Kidney epithelial cell (primary cell): ENCODE data around the gene KCNH8. TPM values are rescaled to one million over a fixed set of nuclear protein-coding genes. Genes with fewer than 3 reads are reported as not detected.

Experiments used
- DNase-seq: peaks from one replicate; pipeline ENCODE4 v3.0.0-alpha.2; 2010; ENCODE audit warnings: low read depth
- H3K27me3 ChIP-seq: 2 replicates; pipeline ENCODE4 v1.6.0; 2011; ENCODE audit warnings: low read length; ENCODE audit not compliant: control insufficient read depth, insufficient read depth
- H3K36me3 ChIP-seq: 2 replicates; pipeline ENCODE4 v1.5.1; 2011; ENCODE audit warnings: low read length; ENCODE audit not compliant: control insufficient read depth, insufficient read depth
- H3K4me3 ChIP-seq: 2 replicates; pipeline ENCODE4 v1.5.1; 2011; ENCODE audit warnings: low read depth, mild to moderate bottlenecking, control low read depth, low read length
- total RNA-seq: library from RNA; depleted of rRNA; stranded (reverse); fragments of >200 nt; gene quantifications from 2 replicates; pipeline ENCODE4 v1.2.3, GENCODE V29; 2015
- TF ChIP-seq, protein P1 (sequence below): IDR thresholded peaks from 2 replicates; pipeline ENCODE4 v1.5.1; 2011; ENCODE audit warnings: mild to moderate bottlenecking, moderate library complexity, low read length, control low read depth, inconsistent platforms; ENCODE audit not compliant: insufficient read depth, poor library complexity, severe bottlenecking

Gene KCNH8
- total RNA-seq, 1 donor from 2014 or later = 0.88 TPM

DNA sequence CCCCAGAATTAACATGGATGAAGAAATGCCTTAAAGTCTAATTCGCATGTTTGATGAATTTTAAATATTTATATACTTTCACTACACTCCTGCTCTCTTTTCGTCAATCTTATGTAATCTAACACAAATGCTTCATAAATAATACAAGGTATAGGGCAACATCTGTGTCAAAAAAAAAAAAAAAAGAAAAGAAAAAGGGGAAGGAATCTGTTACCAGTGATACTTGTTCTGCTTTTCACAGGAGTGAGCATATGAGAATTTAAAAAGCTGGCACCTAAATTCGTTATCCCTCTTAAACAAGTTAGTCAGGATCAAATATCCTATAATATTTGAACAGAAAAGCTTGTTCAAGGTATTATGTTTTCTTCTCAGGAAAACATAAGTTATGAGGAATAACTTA lies 243.8 kb downstream of the KCNH8 start:
- no peaks in the 10 kb centered on the region for H3K36me3 ChIP-seq
- no peak for DNase-seq
- H3K27me3 ChIP-seq = no peaks in the 10 kb centered on the region
- TF ChIP-seq, protein P1, sequence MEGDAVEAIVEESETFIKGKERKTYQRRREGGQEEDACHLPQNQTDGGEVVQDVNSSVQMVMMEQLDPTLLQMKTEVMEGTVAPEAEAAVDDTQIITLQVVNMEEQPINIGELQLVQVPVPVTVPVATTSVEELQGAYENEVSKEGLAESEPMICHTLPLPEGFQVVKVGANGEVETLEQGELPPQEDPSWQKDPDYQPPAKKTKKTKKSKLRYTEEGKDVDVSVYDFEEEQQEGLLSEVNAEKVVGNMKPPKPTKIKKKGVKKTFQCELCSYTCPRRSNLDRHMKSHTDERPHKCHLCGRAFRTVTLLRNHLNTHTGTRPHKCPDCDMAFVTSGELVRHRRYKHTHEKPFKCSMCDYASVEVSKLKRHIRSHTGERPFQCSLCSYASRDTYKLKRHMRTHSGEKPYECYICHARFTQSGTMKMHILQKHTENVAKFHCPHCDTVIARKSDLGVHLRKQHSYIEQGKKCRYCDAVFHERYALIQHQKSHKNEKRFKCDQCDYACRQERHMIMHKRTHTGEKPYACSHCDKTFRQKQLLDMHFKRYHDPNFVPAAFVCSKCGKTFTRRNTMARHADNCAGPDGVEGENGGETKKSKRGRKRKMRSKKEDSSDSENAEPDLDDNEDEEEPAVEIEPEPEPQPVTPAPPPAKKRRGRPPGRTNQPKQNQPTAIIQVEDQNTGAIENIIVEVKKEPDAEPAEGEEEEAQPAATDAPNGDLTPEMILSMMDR = no peak
- H3K4me3 ChIP-seq = no peak overlapping the region

DNA sequence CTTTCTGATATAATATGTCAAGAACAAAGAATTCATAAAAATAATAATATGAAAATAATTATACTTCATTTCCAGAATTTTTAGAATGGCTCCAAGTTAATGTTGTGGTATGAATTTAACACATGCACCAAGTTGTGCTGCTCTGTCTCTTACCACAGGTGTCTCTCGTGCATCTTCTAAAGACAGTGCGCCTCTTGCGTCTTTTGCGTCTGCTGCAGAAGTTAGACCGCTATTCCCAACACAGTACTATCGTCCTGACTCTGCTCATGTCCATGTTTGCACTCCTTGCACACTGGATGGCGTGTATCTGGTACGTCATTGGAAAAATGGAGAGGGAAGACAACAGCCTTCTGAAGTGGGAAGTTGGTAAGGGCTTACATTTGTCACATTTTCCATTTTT lies 246.6 kb downstream of the KCNH8 start:
- H3K27me3 ChIP-seq = no peaks in the 10 kb centered on the region
- no peak overlapping the region for H3K4me3 ChIP-seq
- no peaks in the 10 kb centered on the region for H3K36me3 ChIP-seq
- TF ChIP-seq, protein P1 = no peak
- DNase-seq = no peak

DNA sequence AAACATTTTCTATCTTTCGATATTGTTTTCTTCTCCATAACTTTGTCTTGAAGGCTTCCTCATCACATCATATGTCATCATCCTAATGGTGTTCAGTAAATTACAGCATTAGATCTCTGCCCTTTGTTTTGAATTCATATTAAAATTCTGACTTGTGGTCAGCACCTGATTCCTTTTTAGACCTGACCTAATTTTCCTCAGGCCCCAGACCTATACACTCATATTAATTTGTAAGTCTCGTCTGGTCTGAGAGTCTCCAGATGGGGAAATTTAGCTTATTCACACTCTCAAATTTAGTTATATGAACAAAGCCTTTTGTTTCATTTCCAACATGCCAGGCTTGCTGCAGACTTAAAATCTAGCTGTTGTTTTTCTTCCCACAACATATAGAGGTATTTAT lies 248.4 kb downstream of the KCNH8 start:
- Histone ChIP-seq H3K4me3 (no peak overlapping the region), H3K27me3 (no peaks in the 10 kb centered on the region), H3K36me3 (no peaks in the 10 kb centered on the region)
- DNase-seq = no peak
- TF ChIP-seq, protein P1 = no peak

DNA sequence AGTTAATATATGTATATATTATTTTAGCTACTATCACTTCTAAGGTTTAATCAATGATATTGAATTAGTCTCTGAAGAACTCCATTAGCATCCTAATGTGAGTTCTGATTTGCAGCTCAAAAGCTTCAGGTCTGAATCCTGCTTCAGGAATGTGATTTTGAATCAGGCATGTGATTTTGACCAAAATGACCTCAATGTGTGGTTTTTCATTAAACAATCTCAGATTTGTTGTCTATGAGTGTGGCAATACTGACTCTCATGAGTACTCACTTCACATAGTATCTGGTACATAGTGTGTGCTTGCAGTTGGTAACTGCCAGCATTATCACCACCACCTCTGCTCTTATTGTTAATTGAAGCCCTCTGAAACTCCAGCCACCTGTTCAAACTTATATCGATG lies 251.0 kb downstream of the KCNH8 start:
- DNase-seq = peak; percentile 10
- no peaks in the 10 kb centered on the region for H3K36me3 ChIP-seq
- TF ChIP-seq, protein P1 = no peak
- no peaks in the 10 kb centered on the region for H3K27me3 ChIP-seq
- no peak overlapping the region for H3K4me3 ChIP-seq

DNA sequence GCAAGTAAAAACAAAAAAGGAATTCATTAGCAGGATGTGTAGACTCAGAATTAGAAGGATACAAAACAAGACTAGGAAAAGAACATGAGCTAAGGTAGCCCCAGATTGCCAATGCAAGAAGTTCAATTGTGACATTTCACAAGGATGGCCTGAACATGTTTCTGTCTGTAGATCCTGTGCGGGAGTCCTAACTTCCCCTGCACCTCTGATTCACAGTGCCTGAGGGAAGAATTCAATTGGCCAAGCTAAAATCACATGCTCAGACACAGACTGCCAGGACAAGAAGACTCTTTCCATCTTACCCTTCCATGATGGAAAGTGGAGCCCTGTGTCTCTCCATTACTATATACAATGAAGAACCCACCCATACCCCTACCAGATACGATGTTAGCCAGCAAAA lies 251.5 kb downstream of the KCNH8 start:
- TF ChIP-seq, protein P1 = no peak
- no peak overlapping the region for H3K4me3 ChIP-seq
- no peak for DNase-seq
- no peaks in the 10 kb centered on the region for H3K36me3 ChIP-seq
- H3K27me3 ChIP-seq = no peaks in the 10 kb centered on the region

DNA sequence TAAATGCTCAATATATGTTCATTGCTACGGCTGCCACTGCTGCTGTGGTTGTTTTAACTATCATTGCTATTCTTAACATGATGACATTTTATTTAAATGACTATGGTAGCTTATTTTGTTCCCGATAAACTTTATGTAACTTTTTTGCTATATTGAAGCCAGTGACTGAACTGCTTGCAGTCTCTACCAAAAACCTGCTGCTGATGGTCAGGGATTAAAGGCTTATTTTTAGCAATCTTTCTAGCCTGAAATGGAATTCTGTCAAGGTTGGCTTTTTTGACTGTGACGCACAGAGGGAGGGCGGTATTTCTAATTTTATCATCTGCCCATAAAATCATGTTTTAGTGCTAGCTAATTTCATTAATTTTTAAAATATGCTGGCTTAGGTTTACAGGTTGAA lies 271.8 kb downstream of the KCNH8 start:
- H3K4me3 ChIP-seq = no peak overlapping the region
- DNase-seq = no peak
- H3K27me3 ChIP-seq = no peaks in the 10 kb centered on the region
- H3K36me3 ChIP-seq = no peaks in the 10 kb centered on the region
- TF ChIP-seq, protein P1 = no peak
